Stimulated activated CD4-positive, alpha-beta T cell treated with anti-CD3 and anti-CD28 coated beads, Interleukin-12 subunit alpha, Interleukin-12 subunit beta, amount 100 ng/mL, for 4 hours (primary cell): Measurements from ENCODE around the gene CDYL.
A peak's percentile ranks its signal among the peaks of the same experiment; 100 is the strongest.

ENCODE experiments used
- DNase-seq: peaks from one replicate; pipeline ENCODE4 v3.0.0-alpha.2; 2020

CDYL gene

GRCh38 chr6:4776131-4776492 is at the start of gene CDYL:
CDYL (plus strand) TSS chr6:4776404; CDS start chr6:4776784, 380 bp downstream.
- DNase-seq, result peak; percentile 91

DNA sequence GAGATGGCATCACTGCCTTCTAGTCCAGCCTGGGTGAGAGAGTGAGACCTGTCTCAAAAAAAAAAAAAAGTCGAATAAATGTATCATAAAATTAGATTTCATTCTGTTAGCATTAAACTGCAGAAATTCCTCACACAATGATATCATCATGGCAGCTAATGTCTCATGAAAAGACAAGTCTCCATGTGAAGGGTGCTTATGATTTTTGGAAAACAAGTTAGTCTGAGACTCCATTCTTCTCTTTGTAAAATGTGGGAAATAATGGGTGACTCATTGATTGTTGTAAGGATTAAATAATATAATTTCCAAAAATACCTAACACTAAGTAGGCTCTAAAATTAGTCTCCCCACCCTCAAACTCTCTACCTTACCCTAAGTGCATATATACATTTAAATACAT is 49.6 kb upstream of the CDYL start:
- no peak for DNase-seq

DNA sequence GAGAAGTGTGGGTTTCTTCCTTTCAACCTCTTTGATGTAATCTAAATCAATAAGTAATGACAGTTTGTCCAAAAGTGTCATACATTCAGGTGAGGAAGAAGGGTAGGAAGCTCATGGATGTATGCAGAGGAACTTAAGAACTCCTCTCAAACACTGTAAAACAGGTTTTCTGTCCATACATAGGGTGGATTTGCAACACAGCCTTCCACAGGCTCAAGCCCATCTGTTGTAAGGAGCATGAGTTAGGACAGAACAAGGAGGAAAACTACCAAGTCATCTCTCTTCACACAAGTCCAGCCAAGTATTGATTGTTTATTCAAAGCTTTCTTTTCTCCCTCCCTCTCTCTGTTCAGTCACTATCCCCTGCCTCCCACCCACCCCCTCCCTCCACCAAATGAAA is 49.0 kb upstream of the CDYL start:
- DNase-seq, result no peak

DNA sequence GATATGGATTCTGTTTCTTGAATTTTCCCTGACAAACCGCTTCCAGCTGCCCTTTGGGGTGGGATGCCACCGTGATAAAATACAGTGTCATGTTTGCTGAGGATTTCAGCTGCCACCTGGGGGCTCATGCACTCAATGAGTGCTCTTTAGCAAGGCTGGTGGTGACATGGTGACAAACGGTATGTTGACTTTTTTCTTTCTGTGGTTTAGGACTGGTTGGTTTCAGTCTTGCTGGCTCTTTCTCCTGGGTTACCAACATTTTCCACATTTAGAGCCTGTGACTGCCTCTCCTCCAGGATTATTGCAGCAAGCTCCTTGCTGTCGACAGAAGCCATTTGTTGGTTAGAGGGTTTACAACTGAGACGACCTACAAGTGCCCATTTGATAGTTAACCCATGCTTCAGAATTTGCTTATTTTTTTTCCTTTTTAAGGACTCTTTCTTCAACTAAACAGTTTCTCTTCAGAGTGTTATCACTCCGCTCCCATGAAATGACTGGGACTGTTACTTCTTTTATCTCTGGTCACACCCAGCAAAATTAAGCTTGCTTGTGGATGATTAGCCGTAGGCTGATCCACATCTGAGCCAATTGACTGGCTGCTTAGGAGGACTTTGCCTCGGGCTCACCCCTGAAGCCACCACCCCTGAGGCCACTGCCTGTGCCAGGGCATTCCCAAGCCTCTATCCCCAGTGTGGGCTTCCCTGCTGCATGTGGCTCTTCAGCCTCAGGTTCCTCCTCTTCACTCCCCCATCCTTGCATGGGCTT is 48.4 kb upstream of the CDYL start:
- DNase-seq, result no peak

DNA sequence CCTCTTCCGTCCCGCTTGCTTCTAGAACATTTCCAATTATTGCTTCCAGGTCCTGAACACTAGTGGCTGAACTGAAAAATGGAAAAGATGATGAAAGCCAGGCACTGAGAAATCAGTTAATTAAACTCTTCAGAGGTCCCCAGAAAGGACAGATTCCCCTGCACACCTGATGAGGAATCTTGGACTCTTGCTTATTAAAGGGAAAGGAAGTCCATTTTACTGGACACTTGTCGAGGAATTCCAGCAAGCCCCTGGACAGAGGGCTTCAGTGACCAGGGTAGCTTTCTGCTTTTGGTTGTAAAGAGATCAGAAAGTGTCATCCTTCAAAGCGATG is 47.8 kb upstream of the CDYL start:
- DNase-seq, result no peak

DNA sequence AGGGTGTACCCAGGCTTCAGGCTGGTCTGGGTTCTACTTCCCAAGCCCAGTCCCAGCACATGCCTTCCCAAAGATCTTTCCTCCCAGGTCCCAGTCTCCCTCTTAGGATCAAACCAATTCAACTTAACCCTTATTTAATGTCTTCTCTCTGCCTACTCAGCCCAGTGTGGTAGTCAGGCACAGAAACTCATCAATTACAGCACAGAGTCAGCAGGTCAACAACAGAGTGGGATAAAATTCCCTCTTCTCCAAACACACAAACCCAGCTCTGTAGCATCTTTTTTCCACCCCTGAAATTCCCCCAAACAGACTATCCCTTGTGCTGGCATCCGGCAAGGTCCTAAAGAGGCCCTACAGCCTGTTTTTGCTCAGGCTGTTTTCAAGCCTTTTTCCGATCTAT is 47.3 kb upstream of the CDYL start:
- no peak for DNase-seq

DNA sequence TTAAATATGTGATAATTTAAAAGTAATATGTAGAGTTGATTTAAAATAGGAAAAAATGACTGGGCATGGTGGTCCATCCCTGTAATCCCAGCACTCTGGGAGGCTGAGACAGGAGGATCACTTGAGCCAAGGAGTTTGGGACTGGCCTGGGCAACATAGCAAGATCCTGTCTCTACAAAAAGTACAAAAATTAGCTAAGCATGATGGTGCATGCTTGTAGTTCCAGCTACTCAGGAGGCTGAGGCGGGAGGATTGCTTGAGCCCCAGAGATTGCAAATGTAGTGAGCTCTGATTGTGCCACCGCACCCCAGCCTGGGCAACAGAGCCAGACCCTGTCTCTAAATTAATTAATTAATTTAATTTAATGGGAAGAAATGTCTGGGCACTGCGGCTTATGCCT is 44.2 kb upstream of the CDYL start:
- no peak for DNase-seq

DNA sequence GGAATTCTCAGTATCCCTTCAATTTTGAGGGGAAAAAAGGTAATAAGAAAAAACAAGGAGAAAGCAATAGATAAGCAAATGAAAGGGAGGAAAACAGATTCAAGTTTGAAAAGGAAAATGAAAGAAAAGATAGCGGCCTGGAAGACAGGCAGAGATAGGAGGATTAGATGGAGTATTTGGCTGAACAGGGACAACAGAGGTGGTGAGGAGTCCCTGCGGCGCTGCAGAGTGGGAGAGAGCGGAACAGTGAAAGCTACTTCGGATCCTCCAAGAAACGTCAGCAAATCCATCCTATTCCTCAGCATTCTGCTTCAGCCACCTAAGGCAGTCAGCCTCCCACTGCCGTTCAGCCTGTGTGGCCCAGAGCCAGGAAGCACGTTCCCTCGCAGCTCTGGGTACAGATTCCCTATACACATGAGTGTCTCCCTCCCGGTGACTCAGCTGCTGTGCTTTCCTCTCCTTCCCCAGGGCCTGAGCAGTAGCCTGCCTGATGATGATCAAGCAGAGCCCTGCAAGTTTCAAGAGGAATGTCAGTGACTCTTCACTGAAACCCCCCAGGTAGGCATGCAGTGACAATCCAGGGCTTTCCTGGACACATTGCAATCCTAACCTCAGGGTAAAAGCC is 43.4 kb upstream of the CDYL start:
- DNase-seq, result no peak

GRCh38 chr6:4736371-4736873 is 39.8 kb upstream of the CDYL start:
- DNase-seq, result no peak

DNA sequence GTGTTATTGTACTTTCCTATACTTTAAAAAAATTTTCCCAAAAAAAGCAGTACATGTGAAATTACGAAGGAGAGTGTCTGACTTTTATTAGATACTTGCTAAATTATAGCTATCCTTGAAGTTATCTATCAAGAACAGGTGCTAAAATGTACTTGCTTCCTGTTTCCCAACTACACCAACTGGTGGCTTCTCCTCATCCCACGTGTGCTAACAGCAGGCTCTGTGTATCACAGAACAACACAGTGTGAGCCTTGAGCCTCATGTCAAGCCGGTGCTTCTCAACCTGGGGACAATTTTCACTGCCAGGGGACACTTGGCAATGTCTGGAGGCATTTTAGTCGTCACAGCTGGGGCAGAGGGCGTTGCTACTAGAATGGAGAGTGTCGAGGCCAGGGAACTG is 36.2 kb upstream of the CDYL start:
- no peak for DNase-seq

- DNase-seq, result no peak
Observed at GRCh38 chr6:4743062-4743461, 33.1 kb upstream of the CDYL start.

- DNase-seq, result no peak
Observed at GRCh38 chr6:4743926-4744325, 32.3 kb upstream of the CDYL start.

- no peak for DNase-seq
Observed at GRCh38 chr6:4747588-4747987, 28.6 kb upstream of the CDYL start.

- DNase-seq, result no peak
Observed at GRCh38 chr6:4751823-4752464, 24.3 kb upstream of the CDYL start.

- DNase-seq, result no peak
Observed at GRCh38 chr6:4756247-4756646, 20.0 kb upstream of the CDYL start.

GRCh38 chr6:4759997-4760396 is 16.2 kb upstream of the CDYL start:
- no peak for DNase-seq

DNA sequence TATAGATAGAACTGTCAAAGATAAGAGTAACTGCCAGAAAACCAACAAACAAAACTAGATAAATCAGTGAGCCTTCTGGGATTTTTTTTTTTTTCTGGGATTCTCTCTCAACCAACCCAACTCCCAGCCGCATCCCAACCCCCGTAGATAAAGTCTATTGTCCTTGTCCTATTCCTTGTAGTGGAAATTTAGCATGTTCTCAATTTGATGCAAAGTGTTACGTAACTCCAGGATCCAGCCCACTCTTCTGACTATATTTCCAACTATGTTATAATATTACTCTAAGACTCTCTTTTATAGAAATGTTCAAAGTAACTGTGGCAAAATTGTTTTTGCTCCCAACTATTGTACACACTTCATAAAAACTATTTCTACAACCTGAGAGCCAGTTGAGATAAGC is 15.4 kb upstream of the CDYL start:
- no peak for DNase-seq

DNA sequence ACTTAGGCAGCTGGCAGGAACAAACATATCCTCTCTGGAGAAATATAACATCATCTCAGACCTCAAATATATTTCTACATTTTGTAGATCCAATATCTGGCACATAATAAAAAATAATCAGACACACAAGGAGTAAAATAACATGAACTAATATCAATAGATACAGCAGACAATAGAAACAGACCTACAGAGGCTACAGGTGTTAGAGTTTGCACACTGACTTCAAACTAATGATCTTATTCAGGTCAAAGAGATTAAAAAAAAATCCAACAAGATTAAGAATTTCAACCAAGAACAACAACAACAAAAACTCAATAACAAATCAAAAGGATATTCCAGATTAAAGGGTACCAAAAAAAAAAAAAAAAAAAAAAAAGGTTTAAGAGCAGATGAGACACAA is 13.9 kb upstream of the CDYL start:
- DNase-seq, result no peak

DNA sequence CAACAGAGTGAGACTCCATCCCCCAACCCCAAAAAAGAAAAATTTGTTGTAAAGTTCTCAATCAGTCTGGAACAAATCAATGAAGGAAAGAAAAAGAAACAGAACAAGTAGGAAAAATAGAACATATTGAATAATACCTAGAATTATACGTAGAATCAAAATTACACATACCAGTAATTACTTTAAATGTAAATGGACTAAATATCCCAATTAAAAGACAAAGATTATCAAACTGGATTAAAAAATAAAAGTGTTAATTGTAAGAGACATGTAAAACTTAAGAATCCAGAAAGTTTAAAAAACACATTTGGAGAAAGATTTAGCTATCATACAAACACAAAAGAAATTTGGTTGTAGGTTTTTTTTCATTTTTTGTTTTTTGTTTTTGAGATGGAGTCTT is 12.3 kb upstream of the CDYL start:
- DNase-seq, result no peak

GRCh38 chr6:4768815-4769214 is 7.4 kb upstream of the CDYL start:
- DNase-seq, result no peak

DNA sequence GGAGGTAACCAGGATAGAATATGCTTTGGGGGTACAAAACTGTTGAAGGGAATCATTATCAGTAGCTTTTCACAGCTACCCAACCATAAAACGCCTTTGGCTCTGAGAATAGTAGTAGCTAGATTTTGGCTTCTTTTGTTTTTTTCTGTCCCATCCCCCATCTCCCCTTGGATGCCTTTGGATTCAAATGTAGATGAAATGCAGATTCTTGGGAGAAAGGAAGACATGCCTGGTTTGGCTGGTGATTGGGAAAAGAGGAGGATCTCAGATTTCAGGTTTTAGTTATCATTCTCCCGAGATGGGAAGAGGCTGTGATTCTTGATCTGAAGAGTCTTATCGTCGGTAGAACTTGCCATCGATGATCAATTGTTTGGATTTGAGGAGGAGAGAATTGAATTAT is 3.5 kb upstream of the CDYL start:
- no peak for DNase-seq

GRCh38 chr6:4773181-4773580 is 3.0 kb upstream of the CDYL start:
- DNase-seq, result no peak

GRCh38 chr6:4774296-4774695 is 1.9 kb upstream of the CDYL start:
- DNase-seq, result no peak

GRCh38 chr6:4774715-4775493 is 1.3 kb upstream of the CDYL start:
- DNase-seq, result peak; percentile 23
